IPS-11a (cell line): Measurements from ENCODE around the gene COL28A1.
"Not testable (repeated sequence)": the region's sequence is repeated elsewhere in the genome, so short reads cannot be mapped to it uniquely, and the experiment has no call there.

Source experiments
- H3K4me3 ChIP-seq: one replicate; pipeline ENCODE4 v1.5.1; 2013; ENCODE audit warnings: low read depth, low read length, control low read depth

Gene COL28A1

DNA sequence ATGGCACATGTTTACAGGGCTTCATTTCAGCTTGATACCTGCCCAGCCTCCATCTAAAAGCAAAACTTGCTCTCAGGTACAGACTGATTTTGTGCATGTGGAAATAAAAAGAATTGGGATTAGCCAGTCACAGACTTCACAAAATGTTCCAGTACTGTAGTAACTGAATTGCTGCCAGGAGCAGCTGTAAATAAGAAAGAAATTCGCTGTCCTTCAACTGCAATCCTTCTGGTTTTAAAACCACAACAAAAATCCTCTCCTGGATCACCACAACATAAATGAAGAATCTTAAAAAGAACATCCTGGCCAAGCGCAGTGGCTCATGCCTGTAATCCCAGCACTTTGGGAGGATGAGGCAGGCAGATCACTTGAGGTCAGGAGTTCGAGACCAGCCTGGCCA is 27.1 kb upstream of the COL28A1 start:
- no peak overlapping the region for H3K4me3 ChIP-seq

DNA sequence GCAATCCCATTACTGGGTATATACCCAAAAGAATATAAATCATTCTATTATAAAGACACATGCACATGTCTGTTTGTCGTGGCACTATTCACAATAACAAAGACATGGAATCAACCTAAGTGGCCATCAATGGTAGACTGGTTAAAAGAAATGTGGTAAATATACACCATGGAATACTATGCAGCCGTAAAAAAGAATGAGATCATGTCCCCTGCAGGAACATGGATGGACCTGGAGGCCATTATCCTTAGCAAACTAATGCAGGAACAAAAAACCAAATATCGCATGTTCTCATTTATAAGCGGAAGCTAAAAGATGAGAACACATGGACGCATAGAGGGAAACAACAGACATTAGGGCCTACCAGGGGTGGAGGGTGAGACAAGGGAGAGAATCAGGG is 25.9 kb upstream of the COL28A1 start:
- not testable (repeated sequence) for H3K4me3 ChIP-seq

DNA sequence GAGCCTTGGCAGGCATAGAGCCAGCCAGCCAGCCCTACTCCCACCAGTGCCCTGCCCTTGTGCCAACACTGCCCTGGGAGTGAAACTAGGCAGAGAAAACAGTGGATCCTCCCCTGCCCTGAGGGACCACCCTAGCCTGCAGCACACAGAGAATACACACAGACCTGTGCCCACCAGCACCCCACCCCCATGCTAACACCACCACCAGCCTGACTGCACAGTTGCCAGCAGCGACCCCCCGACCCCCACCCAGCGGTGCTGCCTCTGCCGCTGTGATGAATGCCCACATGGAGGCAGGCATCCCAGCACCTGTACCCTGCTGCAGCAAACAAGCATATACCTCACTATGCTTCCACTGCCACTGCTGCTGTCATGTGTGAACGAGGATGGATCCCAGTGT is 21.6 kb upstream of the COL28A1 start:
- no peak overlapping the region for H3K4me3 ChIP-seq

- no peak overlapping the region for H3K4me3 ChIP-seq
These were observed 21.2 kb upstream of the COL28A1 start for GRCh38 chr7:7556852-7557251.

DNA sequence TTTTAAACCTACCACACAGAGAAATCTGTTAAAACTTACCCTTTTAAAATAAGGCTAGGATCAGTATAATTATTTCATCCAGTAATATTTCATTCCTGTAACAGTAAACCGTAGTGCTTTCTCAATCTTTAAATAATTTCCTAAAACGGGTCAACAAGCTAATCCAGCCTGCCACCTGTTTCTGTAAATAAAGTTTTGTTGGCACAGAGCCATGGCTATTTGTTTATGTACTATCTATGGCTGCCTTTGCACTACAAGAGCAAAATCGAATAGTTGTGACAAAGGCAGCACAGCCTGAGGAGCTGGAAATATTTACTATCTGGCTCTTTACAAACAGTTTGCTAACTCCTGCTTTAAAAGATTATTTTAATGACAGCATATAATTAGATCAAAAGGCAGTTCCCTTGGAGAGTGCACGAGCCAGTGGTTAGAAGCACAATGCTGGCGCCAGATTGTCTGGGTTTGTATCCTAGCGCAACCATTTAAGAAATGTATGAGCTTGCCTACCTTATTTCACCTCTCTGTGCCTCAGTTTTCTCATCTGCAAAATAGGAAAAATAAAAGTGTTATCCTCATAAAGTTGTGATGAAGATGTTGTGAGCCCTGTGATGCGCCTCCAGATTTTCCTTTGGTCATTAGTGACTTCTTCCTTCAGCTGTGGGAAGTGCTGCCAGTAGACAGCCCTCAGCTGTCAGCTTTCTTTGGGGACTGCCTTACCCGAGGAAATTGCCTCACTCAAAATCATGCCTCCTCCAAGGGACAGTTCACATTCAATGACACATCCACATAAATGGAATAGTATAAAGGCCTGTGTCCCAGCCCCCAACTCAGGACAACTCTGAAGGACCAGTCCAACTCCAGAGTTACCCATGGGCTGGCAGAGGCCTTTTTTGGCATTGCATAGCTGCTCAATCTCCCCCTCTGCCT is 19.2 kb upstream of the COL28A1 start:
- no peak overlapping the region for H3K4me3 ChIP-seq

GRCh38 chr7:7554021-7554432 is 18.4 kb upstream of the COL28A1 start:
- H3K4me3 ChIP-seq = no peak overlapping the region

GRCh38 chr7:7553386-7553785 is 17.7 kb upstream of the COL28A1 start:
- H3K4me3 ChIP-seq = no peak overlapping the region

DNA sequence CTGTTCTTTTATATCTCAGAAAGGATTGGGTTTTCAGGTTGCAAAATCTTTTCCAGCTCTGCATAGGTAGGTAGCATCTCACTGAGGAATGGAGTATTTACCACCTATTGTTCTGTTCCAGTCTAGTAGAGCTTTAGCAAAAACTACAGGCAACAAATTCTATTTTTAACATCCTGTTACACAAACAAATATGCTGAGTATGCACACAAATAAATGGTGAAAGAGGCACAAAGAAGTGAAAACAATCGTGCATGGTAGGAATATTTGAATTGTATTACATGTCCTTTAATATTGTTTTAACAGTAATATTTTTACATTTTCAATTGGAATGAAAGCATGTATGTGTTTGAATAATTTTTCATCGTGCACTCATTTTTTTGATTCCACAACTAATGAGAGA is 16.5 kb upstream of the COL28A1 start:
- H3K4me3 ChIP-seq = no peak overlapping the region

- no peak overlapping the region for H3K4me3 ChIP-seq
These were observed 15.0 kb upstream of the COL28A1 start for GRCh38 chr7:7550663-7551062.

GRCh38 chr7:7548407-7548806 is 12.7 kb upstream of the COL28A1 start:
- no peak overlapping the region for H3K4me3 ChIP-seq

GRCh38 chr7:7542251-7542835 is 6.7 kb upstream of the COL28A1 start:
- no peak overlapping the region for H3K4me3 ChIP-seq

- H3K4me3 ChIP-seq = no peak overlapping the region
These were observed 4.0 kb upstream of the COL28A1 start for GRCh38 chr7:7539711-7540110.

DNA sequence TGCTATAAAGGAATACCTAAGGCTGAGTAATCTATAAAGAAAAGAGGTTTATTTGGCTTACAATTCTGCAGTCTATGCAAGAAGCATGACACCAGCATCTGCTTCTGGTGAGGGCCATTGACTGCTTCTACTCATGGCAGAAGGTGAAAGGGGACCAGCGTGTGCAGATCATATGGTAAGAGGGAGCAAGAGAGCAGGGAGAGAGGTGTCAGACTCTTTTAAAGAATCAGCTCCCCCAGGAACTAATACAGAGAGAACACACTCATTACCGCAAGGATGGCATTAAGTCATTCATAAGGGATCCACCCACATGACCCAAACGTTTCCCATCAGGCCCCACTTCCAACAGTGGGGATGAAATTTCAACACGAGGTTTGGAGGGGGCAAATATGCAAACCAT is 3.5 kb upstream of the COL28A1 start:
- no peak overlapping the region for H3K4me3 ChIP-seq

DNA sequence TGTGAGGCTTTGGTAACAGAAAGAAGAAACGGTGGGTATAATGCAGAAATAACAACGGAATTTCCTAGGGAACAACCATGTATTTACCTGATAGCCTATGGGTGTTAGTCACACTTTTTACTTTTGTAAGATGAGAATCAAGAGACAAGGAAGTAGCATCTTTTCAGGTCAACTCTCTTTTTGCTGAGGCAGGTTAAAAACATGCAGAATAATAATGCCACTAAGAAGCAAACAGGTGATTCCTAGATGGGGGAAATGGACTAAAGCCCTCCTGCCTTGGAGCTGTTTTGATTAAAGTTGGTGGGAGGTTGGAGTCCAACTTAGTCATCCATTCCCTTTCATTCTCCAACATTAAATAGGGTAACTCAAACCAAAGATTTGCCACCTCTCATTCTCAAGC is 2.0 kb upstream of the COL28A1 start:
- H3K4me3 ChIP-seq = no peak overlapping the region

DNA sequence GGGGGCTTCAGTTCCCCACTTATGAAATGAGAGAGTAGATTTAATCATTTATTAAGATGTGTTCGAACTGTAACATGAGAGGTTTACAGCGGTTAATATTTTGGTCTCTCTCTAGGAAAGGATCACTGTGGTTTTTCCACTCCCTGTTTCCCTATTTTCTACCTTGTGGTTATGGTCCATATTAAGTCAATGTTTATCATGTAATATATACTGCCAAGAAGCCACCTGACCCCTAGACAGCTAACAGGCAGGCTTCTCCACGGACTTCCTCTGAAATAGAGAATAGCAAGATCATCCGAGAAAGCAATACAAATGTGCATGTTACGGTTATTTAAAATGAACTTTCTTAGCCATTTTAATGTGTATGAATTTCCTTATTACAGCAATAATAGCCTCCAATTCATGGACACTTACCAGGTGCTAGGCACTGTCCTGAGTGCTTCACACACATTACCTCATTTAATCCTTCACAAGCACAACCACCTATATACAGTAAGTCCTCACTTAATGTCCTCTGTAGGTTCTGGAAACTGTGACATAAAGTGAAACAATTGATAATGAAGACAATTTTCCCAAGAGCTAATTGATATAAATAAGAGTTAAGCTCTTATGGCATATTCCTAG is 835 bp upstream of the COL28A1 start:
- H3K4me3 ChIP-seq = no peak overlapping the region

DNA sequence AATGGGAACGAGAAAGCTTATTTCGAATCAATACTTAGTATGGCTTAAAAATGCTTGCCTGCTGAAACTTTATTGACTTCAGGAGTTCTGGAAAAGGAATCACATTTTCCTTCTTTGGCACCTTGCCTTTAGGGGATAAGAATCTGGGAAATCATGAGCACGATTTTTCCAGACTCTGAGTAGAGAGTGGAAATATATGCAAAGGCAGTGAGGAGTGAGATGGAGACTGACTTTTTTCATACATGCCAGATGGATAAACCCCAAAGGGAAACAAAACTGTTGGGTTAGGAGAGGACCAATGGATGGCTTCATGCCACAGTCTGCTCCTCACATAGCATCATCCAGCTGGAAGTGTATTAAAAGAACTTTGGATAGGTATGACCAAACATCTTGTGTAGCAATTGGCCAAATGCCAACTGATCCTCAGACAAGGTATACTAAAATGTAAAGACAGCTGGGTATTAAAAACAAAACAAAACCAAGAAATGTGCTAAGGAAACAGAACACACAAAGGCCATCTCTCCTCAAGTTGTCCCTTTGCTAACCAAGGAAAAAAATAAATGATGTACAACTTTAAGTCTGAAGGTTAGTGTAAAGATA is 1.7 kb downstream of the COL28A1 start:
- H3K4me3 ChIP-seq = no peak overlapping the region

GRCh38 chr7:7529328-7529727 is 6.3 kb downstream of the COL28A1 start:
- H3K4me3 ChIP-seq = no peak overlapping the region

- H3K4me3 ChIP-seq = no peak overlapping the region
These were observed 8.6 kb downstream of the COL28A1 start for GRCh38 chr7:7527047-7527446.

- H3K4me3 ChIP-seq = no peak overlapping the region
These were observed 9.7 kb downstream of the COL28A1 start for GRCh38 chr7:7526006-7526405.

- H3K4me3 ChIP-seq = no peak overlapping the region
These were observed 11.6 kb downstream of the COL28A1 start for GRCh38 chr7:7524121-7524520.

GRCh38 chr7:7522421-7522820 is 13.3 kb downstream of the COL28A1 start:
- no peak overlapping the region for H3K4me3 ChIP-seq

DNA sequence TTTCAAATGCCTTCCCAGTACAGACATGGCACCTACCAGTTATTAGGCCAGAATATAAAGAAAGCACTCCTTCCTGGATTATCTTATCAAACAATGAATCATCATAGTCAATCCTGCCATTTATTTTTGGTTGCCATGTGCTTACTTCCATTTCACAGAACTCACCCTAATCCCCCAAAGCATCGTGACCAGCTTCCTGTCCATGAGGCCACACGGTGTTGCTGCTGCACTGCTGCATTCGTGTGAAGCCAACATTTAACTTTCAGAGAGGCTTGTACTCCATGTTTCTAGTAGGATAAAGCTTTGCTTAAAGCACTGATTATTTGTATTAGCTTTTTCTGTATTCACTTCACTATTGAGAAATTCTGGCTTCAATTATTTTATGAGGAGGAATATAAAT is 14.4 kb downstream of the COL28A1 start:
- H3K4me3 ChIP-seq = no peak overlapping the region
